GM18870 (cell line): ENCODE measurements around the gene MAGT1.
"Not testable (repeated sequence)": the region's sequence is repeated elsewhere in the genome, so short reads cannot be mapped to it uniquely, and the experiment has no call there.

ENCODE experiments used
- ATAC-seq: cut with Tn5 transposase; IDR thresholded peaks from one replicate; pipeline ENCODE4 v1.9.1; 2021; ENCODE audit warnings: moderate library complexity; ENCODE audit not compliant: unreplicated experiment

Gene MAGT1

DNA sequence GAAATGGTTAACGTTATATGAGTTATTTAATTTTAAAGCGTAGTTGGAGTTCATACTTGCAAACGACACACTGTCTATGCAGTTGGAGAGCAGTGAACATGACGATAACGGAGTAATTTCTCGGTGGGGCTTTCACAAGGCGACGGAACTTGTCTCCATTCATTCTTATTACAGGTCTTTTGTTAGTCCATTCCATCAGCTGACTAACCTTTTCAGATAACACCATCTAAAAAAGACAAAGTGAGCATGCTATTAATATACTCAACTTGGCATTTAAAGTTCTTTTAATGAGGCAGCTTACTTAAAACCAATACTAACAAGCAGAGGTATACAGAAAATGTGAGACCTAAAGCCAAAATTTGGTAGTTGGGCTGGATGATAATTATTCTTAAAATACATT, 19.9 kb downstream of the MAGT1 start:
- no peak for ATAC-seq

DNA sequence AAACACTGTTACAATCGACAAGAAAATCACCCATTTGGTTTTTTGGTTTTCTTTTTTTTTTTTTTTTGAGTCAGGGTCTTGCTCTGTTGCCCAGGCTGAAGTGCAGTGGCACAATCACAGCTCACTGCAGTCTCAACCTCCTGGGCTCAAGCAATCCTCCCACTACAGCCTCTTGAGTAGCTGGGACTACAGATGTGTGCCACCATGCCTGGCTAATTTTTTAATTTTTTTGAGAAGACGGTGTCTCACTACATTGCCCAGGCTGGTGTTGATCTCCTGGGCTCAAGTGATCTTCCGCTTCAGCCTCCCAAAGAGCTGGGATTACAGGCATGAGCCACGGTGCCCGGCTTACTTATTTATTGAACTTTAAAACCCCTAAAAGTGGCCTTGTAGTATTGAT, 63.7 kb downstream of the MAGT1 start:
- ATAC-seq: not testable (repeated sequence)

DNA sequence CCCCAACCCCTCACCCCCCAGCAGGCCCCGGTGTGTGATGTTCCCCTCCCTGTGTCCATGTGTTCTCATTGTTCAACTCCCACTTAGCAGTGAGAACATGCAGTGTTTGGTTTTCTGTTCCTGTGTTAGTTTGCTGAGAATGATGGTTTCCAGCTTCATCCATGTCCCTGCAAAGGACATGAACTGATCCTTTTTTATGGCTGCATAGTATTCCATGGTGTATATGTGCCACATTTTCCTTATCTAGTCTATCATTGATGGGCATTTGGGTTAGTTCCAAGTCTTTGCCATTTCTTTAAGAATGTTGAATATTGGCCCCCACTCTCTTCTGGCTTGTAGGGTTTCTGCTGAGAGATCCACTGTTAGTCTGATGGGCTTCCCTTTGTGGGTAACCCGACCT, 73.2 kb downstream of the MAGT1 start:
- ATAC-seq: not testable (repeated sequence)

DNA sequence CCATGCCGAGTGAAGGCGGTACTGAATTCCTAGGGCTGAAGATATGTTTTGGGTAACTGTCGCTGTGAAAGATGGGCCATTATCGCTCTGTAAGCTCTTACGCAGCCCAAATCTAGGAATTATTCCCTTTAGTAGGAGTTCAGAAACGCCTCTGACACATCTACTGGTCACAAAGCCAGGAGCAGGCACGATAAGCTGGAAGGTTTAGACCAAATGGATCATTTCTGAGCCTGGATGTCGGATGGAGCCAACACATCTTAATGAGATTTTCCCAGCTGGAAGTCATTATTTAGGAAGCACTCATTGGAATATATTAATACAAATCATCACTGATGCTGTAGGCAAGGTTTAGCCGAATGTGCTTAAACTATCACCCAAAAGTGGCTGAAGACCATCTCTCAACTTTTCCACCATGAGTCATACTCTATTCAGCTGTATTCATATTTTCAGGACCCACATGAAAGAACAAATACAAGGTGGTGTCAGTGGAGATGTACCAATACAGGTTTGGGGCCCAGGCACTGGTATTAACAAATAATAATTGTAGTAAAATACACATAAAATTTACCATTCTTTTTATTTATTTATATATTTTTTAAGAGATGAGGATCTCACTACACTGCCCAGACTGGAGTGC, 75.0 kb downstream of the MAGT1 start:
- no peak for ATAC-seq

DNA sequence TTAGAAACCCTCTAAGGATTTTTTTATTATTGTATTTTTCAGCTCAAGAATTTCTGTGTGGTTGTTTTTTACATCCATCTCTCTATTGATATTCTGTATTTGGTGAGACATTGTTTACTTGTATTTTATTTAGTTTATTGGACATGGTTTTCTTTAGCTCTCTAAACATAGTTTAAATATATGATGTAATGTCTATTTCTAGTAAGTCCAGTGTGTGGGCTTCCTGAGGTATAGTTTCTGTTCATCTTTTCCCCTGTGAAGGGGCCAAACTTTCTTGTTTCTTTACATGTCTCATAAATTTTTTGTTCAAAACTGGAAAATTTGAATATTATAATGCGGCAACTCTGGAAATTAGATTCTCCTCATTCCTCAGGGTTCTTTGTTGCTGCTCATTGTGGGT, 81.0 kb downstream of the MAGT1 start:
- ATAC-seq: no peak

DNA sequence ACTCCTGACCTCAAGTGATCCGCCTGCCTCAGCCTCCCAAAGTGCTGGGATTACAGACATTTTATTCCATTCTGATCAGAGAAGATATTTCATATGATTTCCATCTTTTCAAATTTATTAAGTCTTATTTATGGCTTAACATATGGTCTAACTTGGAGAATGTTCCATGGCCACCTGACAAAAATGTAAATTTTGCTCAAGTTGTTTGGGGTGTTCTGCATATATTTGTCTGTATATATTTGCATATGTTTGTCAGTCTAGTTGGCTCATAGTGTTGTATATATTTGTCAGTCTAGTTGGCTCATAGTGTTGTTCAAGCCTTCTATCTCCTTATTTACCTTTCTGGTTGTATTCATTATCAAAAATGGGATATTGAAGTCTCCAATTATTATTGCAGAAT, 93.0 kb downstream of the MAGT1 start:
- ATAC-seq: no peak

DNA sequence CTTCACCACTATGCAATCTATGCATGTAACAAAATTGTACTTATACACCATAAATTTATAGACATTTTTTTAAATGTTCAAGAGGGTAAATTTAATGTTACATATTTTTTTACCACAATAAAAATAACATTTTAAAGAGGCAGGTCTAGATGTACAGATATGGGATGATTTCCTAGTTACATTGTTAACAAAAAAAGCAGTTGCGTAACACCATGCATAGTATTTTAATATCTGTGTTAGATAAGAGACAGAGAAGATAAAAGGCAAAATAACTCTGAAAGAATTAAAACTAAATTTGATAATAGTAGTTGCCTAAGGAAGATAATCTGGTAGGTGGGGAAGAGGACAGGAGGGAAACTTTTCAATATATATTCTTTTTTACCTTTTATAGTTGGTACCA, 100.1 kb downstream of the MAGT1 start:
- ATAC-seq: no peak

DNA sequence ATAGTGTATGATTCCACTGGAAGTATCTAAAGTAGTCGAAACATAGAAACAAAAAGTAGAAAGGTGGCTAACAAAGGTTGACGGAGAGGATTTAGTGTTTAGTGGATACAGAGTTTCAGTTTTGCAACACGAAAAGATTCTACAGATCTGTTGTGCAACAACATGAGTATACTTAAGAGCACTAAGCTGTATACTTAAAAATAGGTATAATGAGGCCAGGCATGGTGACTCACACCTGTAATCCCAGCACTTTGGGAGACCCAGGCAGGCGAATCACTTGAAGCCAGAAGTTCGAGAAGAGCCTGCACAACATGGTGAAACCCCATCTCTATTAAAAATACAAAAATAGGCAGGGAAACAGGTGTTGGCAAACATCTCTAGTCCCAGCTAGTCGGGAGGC, 101.3 kb downstream of the MAGT1 start:
- ATAC-seq: no peak

DNA sequence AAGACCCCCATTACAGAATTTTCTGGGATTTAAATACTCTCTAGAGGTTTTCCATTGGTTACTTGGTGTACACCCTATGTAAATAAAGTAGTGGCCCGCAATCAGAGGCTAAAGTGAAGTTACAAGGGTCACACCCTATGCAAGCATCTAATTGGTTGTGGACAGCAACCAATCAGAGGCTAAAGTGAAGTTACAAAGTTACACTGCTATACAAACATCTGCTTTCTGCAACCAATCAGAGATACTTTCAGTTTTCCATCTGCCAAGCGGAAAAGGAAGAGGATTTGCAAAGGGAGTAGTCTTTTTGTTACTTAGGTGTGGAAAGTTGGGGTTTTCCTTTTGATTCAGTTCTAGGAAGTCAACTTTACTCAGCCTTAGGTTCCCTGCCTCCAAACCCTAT, 107.2 kb downstream of the MAGT1 start:
- no peak for ATAC-seq

DNA sequence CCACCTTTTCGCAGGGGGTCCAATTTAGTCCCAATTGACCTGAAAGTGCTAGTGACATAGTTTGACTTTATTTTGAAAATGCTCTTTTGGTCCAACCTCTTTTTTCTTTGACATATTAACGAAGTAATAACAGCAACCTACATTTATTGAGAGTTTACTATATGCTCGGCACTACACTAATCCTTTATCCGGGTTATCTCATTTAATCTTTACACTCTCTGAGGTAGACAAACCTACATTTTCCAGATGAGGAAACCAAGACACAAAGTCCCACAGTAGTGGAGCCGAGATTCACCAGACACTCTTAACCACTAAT, 108.9 kb downstream of the MAGT1 start:
- peak; percentile 6 for ATAC-seq

DNA sequence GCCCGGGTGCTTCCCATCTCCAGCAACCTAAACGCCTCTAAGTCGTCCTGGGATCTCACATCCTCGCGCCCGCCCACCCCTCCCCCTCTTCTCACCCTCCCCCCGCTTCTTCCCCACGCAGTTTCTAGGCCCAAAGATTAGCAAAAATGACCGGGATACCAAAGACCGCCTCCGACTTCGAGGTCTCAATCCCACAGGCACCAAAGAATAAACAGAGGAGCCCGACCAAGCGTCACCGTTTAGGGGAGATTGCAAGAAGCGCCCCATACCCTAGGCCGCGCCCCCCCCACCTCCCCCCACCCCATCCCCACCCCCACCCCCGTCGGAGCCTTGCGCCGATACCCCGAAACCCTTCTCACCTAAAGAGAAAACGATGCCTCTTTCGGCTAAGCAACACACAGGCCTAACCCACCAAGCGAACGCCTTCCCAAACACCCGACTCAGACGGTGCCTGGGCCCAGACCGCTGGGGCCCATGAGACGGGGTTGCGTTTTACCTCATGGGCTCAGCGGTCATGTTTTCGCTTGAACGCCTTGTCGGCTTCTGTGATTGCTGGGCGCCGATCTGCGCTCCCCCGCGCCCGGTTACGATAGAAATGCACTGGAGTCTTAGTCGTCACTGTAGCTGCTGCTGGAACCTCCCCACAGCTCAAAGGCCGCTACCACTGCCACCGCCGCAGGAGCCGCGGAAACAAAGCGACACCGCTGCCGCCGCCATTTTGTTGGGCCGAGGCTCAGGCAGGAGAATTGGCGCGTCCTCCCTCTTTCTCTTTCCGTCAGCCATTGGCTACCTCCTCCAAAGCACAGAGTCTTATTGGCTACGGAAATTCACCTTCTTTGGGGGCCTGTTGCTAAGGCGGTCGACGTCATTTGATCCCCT, 109.5 kb downstream of the MAGT1 start, which contains the start of gene ATRX:
Gene ATRX, minus strand, starts transcription at position 731 of the 879 bp plus-strand sequence. Its CDS starts 215 bp downstream, at position 516.
- ATAC-seq: peak; percentile 92

DNA sequence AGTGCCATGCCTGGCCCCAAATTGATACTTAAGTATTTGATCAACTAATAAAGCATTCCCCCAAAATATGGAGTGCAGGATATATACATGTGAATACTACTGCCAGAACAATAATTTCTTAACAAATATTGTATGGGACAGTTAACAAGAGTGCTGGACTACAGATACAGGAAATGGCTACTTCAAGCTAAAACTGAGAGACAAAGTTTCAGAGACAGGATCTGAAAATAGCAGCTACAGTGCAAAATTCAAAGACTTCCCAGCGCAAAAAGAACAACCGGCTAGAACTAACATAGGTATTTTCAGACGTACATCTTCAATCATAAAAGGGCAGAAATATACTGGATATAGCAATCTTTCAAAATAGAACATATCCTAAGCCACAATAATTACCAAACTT, 115.5 kb downstream of the MAGT1 start:
- no peak for ATAC-seq

DNA sequence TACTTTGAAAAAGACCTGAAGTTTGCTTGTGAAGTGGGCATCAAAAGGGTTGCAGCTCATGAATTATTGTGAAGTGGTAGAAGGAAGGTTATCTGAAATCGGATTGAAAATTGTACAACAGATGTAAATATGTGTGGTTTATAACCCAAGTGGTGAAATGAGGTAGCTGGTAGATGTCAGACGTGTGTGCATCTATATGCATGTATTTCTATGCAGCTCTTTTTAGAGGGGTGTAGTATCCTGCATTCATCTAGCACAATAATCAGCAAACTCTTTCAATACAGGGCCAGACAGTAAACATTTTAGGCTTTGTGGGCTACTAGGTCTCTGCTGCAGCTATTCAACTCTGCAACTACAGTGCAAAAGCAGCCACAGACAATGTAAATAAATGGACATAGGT, 118.6 kb downstream of the MAGT1 start:
- no peak for ATAC-seq
